ENCODE results near the gene PDPN.
"Not testable (repeated sequence)": the region's sequence is repeated elsewhere in the genome, so short reads cannot be mapped to it uniquely, and the experiment has no call there.

Gene PDPN

GRCh38 chr1:13583595-13583965 lies at the start of gene PDPN:
PDPN (plus strand) TSS chr1:13583832; CDS start chr1:13584034, 202 bp downstream.
- no peak for DNase-seq

GRCh38 chr1:13535227-13535626 lies 48.4 kb upstream of the PDPN start:
- DNase-seq, result no peak

GRCh38 chr1:13536571-13536970 lies 47.1 kb upstream of the PDPN start:
- DNase-seq, result no peak

GRCh38 chr1:13538832-13539231 lies 44.8 kb upstream of the PDPN start:
- DNase-seq, result no peak

- DNase-seq, result no peak
Measured at GRCh38 chr1:13539683-13540082, 43.9 kb upstream of the PDPN start.

- no peak for DNase-seq
Measured at GRCh38 chr1:13540866-13541265, 42.8 kb upstream of the PDPN start.

GRCh38 chr1:13541435-13542215 lies 42.0 kb upstream of the PDPN start:
- DNase-seq, result no peak

GRCh38 chr1:13543451-13544220 lies 40.0 kb upstream of the PDPN start:
- no peak for DNase-seq

GRCh38 chr1:13544221-13544556 lies 39.4 kb upstream of the PDPN start:
- DNase-seq, result no peak

GRCh38 chr1:13546791-13547190 lies 36.8 kb upstream of the PDPN start:
- no peak for DNase-seq

- no peak for DNase-seq
Measured at GRCh38 chr1:13548281-13548680, 35.4 kb upstream of the PDPN start.

- no peak for DNase-seq
Measured at GRCh38 chr1:13549021-13549420, 34.6 kb upstream of the PDPN start.

GRCh38 chr1:13549521-13549920 lies 34.1 kb upstream of the PDPN start:
- DNase-seq, result no peak

- DNase-seq, result no peak
Measured at GRCh38 chr1:13550663-13551062, 33.0 kb upstream of the PDPN start.

GRCh38 chr1:13554798-13555197 lies 28.8 kb upstream of the PDPN start:
- no peak for DNase-seq

- no peak for DNase-seq
Measured at GRCh38 chr1:13556224-13556764, 27.3 kb upstream of the PDPN start.

- DNase-seq, result no peak
Measured at GRCh38 chr1:13560541-13560940, 23.1 kb upstream of the PDPN start.

GRCh38 chr1:13562981-13563380 lies 20.7 kb upstream of the PDPN start:
- DNase-seq, result not testable (repeated sequence)

GRCh38 chr1:13564073-13564472 lies 19.6 kb upstream of the PDPN start:
- DNase-seq, result no peak

GRCh38 chr1:13570435-13570834 lies 13.2 kb upstream of the PDPN start:
- not testable (repeated sequence) for DNase-seq

GRCh38 chr1:13570924-13571323 lies 12.7 kb upstream of the PDPN start:
- DNase-seq, result no peak

GRCh38 chr1:13573586-13573985 lies 10.0 kb upstream of the PDPN start:
- no peak for DNase-seq

GRCh38 chr1:13576926-13577325 lies 6.7 kb upstream of the PDPN start:
- DNase-seq, result no peak

- DNase-seq, result no peak
Measured at GRCh38 chr1:13577846-13578245, 5.8 kb upstream of the PDPN start.
